DND-41 (cell line): Measurements from ENCODE around the gene USP9X.

Experiments
- EZH2 ChIP-seq: IDR thresholded peaks from 3 replicates; pipeline ENCODE4 v1.6.1; 2012; ENCODE audit warnings: borderline replicate concordance, low read depth, mild to moderate bottlenecking, moderate library complexity, low read length, inconsistent platforms; ENCODE audit not compliant: severe bottlenecking
- TF ChIP-seq, protein P1 (sequence below): IDR thresholded peaks from 2 replicates; pipeline ENCODE4 v1.5.1; 2012; ENCODE audit warnings: borderline replicate concordance, low read length, moderate library complexity, mild to moderate bottlenecking; ENCODE audit not compliant: poor library complexity, severe bottlenecking; ENCODE audit errors: extremely low read depth

GRCh38 chrX:41100819-41101218 is 15.6 kb downstream of the USP9X start:
- TF ChIP-seq, protein P1, sequence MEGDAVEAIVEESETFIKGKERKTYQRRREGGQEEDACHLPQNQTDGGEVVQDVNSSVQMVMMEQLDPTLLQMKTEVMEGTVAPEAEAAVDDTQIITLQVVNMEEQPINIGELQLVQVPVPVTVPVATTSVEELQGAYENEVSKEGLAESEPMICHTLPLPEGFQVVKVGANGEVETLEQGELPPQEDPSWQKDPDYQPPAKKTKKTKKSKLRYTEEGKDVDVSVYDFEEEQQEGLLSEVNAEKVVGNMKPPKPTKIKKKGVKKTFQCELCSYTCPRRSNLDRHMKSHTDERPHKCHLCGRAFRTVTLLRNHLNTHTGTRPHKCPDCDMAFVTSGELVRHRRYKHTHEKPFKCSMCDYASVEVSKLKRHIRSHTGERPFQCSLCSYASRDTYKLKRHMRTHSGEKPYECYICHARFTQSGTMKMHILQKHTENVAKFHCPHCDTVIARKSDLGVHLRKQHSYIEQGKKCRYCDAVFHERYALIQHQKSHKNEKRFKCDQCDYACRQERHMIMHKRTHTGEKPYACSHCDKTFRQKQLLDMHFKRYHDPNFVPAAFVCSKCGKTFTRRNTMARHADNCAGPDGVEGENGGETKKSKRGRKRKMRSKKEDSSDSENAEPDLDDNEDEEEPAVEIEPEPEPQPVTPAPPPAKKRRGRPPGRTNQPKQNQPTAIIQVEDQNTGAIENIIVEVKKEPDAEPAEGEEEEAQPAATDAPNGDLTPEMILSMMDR = no peak
- TF ChIP-seq EZH2 = no peak
